GM19043 (cell line): ENCODE results near the gene GSTCD.

Experiments used
- ATAC-seq: cut with Tn5 transposase; IDR thresholded peaks from one replicate; pipeline ENCODE4 v1.9.1; 2021; ENCODE audit warnings: low read depth; ENCODE audit not compliant: unreplicated experiment

The GSTCD gene

DNA sequence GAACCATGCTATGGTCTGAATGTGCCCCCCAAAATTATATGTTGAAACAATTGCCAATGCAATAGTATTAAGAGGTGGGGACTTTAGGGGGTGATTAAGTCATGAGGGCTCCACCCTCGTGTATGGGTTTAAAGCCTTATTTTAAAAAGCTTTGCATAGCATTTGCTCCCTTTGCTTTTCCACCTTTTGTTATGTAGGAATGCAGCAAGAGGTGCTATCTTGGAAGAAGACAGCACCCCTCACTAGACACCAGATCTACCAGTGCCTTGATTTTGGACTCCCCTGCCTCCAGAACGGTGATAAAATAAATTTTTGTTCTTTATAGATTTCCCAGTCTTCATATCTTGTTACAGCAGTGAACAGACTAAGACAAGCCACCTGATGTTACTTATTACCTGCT lies 163.4 kb downstream of the GSTCD start:
- no peak for ATAC-seq

DNA sequence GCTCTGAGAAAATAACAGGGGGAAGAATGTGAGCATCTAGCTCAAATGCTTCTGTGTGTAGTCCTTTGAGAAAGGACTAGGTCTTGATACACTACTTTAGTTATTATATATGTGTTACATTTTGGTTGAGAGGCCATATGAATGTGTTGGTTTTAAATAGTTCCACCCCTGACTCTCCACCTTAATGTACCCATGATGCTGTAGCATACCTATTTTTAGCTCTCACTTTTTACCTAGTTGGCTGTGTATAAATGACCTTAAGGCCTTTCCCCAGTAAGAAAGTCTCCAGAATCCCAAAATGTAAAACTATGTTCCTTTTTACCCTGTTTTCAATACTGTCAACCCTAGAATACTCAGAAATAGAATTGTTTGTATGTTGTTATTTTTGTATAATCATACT lies 166.6 kb downstream of the GSTCD start:
- ATAC-seq: no peak

DNA sequence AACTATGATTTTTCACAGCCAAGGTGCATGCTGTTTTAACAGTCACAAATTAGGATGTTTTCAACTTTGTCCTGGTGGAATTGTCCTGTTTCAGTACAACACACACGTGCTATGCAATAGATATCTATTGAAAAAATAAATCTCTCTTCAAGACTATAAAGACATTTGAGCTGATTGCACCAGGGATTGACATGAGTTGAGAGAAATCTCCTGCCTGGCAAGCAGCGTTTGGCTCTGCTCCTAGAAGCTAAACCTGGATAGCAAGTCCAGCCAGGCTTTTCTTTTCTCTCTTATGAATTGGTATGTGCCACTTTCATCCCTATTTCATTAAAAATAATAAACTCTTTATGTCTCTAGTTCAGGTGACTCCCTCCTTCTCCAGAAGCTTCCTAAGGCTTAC lies 170.1 kb downstream of the GSTCD start:
- no peak for ATAC-seq

DNA sequence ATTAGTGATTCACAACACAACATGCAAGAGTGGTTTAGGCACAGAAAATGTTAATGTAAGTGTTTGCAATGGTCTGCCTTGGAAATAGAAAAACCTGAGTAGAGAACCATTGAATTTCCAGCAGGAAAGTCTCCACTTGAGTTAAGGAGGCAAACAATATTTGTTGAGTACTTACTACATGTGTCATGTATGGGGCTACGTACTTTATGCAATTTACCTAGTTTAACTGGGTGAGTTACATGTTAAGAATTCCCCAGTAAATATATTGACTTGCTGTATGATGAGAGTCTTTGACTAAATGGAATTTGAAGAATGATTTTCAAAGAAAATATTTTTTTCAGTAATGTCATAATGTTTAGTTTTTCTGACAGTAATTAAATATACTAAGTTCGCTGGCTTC lies 178.9 kb downstream of the GSTCD start:
- ATAC-seq: no peak

DNA sequence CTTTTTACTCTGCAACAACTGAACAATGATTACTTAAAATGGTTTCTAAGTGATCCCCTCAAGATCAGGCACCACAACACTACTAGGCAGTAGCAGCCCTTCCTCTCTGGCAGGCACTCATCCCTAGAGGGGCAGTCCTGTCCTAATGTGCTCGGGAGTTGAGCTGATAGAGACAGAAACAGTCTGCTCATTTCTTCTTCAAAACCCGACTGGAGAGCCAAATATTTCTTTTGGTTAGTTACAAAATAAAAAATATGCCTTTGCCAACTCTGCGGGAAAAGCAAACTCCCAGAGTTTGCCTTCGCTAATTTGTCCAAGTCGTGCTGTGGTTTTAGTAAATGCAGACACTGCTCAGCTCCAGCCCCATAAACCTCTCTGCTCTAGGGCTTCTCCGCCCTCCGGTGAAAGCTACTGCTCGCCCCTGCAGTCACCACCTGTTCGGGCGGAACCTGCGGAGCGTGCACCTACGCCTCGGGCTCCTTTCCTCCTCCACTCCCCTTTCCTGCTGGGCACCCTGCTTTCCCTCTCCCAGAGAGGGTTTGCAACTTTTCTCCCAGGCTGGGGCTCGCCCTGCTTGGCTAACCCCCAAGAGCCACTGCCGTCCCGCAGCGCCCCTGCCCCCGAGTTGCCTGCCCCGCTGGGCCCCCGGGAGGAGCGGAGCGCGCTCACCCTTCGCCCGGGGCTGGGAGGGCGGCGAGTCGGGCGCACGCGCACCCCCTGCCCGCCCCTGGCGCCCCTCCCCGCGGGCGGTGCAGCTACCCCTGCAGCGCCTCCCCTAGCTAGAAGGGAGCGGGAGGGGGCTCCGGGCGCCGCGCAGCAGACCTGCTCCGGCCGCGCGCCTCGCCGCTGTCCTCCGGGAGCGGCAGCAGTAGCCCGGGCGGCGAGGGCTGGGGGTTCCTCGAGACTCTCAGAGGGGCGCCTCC lies 186.3 kb downstream of the GSTCD start, which contains the start of gene NPNT:
NPNT (plus strand) TSS at position 812 of the 923 bp plus-strand sequence. CDS start 182 bp downstream, outside the sequence.
- no peak for ATAC-seq

DNA sequence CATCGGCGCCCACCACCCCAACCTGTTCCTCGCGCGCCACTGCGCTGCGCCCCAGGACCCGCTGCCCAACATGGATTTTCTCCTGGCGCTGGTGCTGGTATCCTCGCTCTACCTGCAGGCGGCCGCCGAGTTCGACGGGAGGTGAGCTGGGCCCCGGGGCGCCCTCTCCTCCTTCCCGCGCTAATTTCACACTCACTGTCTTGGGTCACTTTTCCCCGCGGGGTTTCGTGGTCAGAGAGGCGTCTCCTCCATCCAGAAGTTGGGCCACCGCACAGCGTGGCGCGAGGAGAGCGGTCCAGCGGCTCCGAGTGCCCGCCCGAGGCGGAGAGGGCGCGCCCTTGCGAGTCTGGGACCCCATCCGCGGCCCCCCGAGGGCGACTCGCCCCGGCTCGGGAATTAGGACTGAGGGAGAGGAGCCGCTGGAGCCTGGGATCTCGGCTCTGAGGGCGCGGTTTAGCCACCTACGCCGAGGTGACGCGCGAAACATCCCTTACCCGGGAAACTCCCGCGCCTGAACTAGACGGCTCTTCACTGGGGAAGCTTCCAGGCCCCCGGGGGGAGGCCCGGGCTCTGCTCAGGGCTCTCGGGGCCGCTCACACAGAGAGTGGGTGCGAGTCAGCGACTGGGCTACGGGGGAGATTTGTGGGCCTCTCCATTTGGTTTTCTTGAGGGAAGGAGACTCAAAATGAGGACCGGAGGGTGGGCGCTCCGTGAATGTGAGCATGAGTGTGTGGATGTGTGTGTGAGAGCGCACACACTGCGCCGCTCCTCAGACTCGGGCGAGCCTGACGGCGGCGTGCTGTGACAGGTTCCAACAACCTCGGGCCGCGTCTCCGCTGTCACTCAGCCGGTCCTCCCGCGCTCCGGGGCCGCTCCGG lies 187.2 kb downstream of the GSTCD start:
- no peak for ATAC-seq

GRCh38 chr4:105896461-105896942 lies 187.9 kb downstream of the GSTCD start:
- no peak for ATAC-seq
